ENCODE data around the gene ZNF207. TPM values are rescaled to one million over a fixed set of nuclear protein-coding genes. Genes with fewer than 3 reads are reported as not detected.

The ZNF207 gene
- total and polyA plus RNA-seq, 2 of the 8 experiments (the other 6 are each of a cell fraction or from before 2014, with no cell fraction given) = 268 to 286 TPM

- Histone ChIP-seq H2BK12ac (ENCODE audit: low read depth, low read length) (no peak overlapping the region), H3K4me3 (ENCODE audit: extremely low read depth in 1 of 4, insufficient read depth in 2 of 4, low read depth in 3 of 4, low read length in 4 of 4) (no peak overlapping the region), H3K56ac (replicated peaks; ENCODE audit: insufficient read length, low read depth, low read length) (no peak overlapping the region), H2BK15ac (ENCODE audit: low read length) (no peak overlapping the region), H4K5ac (ENCODE audit: insufficient read length, low read depth, low read length) (no peak overlapping the region), H3K9ac (replicated peaks in 1 of 4; ENCODE audit: extremely low read depth in 1 of 4, low read depth in 3 of 4, low read length in 3 of 4) (no peak overlapping the region), H2AK5ac (ENCODE audit: low read depth, low read length) (no peak overlapping the region), H3K23me2 (ENCODE audit: low read depth, low read length) (no peaks in the 10 kb centered on the region), H2BK120ac (replicated peaks; ENCODE audit: low read depth, low read length) (no peak overlapping the region), H2BK20ac (ENCODE audit: low read length) (no peak overlapping the region), H4K8ac (ENCODE audit: extremely low read depth, insufficient read depth, low read length) (no peak overlapping the region), H3K4me1 (replicated peaks in 1 of 4; ENCODE audit: control insufficient read depth in 3 of 4, insufficient read depth in 4 of 4, low read length in 3 of 4) (no peaks in the 10 kb centered on the region; a peak in 1 of 7 replicates), H2BK5ac (ENCODE audit: low read depth, low read length) (no peak overlapping the region), H3K27ac (ENCODE audit: low read depth, low read length) (no peak overlapping the region), H3K23ac (ENCODE audit: insufficient read length) (no peak overlapping the region), H2AFZ (ENCODE audit: low read length) (no peak overlapping the region), H3K36me3 (ENCODE audit: control insufficient read depth in 2 of 4, insufficient read depth in 4 of 4, low read length in 3 of 4) (peaks cover 12 to 53% (median 29%) of the 10 kb centered on the region in 4 experiments), H3K9me3 (ENCODE audit: insufficient read depth in 2 of 2, low read depth in 1 of 2, low read length in 1 of 2) (no peaks in the 10 kb centered on the region), H3K4ac (replicated peaks; ENCODE audit: insufficient read length, low read depth, low read length) (no peak overlapping the region), H3K79me2 (ENCODE audit: control insufficient read depth in 1 of 2, insufficient read depth in 2 of 2, low read length in 2 of 2) (no peaks in the 10 kb centered on the region), H3K18ac (ENCODE audit: extremely low read depth, low read length) (no peak overlapping the region), H3K14ac (ENCODE audit: insufficient read length) (no peak overlapping the region), H3K27me3 (replicated peaks in 1 of 4; ENCODE audit: control insufficient read depth in 3 of 4, extremely low read depth in 1 of 4, insufficient read depth in 3 of 4, low read length in 3 of 4) (no peaks in the 10 kb centered on the region), H4K91ac (replicated peaks; ENCODE audit: insufficient read length, low read length) (no peak overlapping the region), H3K79me1 (ENCODE audit: low read depth, low read length) (no peaks in the 10 kb centered on the region), H4K20me1 (replicated peaks in 1 of 2; ENCODE audit: control insufficient read depth in 1 of 2, insufficient read depth in 2 of 2, low read length in 2 of 2) (no peaks in the 10 kb centered on the region), H3K4me2 (ENCODE audit: insufficient read depth in 1 of 2, low read depth in 2 of 2, low read length in 2 of 2) (no peak overlapping the region)
- no peak for DNase-seq (ENCODE audit: low read depth in 1 of 2, low spot score in 2 of 2)
- ChIA-PET POLR2A (ENCODE audit: partially characterized antibody) (interaction anchor here (1.2 to 1.8 kb wide), 3 partner anchors 15 to 151 kb away, joined by 3 read pairs; no protein-coding TSS in a partner anchor), CTCF (ENCODE audit: partially characterized antibody) (interaction anchor here (1.3 to 2.3 kb wide), 2 partner anchors 10 to 16 kb away, joined by 3 to 8 read pairs; no protein-coding TSS in a partner anchor)
- no peak for FAIRE-seq
- WGBS, 2 experiments (ENCODE audit: extremely low coverage in 1 of 2, insufficient coverage in 1 of 2, insufficient read length in 1 of 2, insufficient replicate concordance in 2 of 2, low coverage in 1 of 2, low lambda C conversion rate in 2 of 2, missing lambda C conversion rate in 1 of 2) = 91% methylated on average over 4 of the region's 4 CpGs; no CpG with 5 or more reads in 1 of the 2 experiments
- TF ChIP-seq SUZ12 (IDR thresholded peaks at IDR 0.05; ENCODE audit: low read length) = no peak
- TF ChIP-seq RXRA (IDR thresholded peaks at IDR 0.05; ENCODE audit: insufficient read depth, low read depth, low read length) = no peak
- TF ChIP-seq EP300 (IDR thresholded peaks at IDR 0.05; ENCODE audit: borderline replicate concordance in 1 of 2, low read depth in 2 of 2, low read length in 2 of 2) = no peak
- no peak for TF ChIP-seq JUN (IDR thresholded peaks at IDR 0.05; ENCODE audit: low read depth, low read length)
- no peak for TF ChIP-seq PHF8 (conservative IDR thresholded peaks at IDR 0.05; ENCODE audit: low read depth, low read length)
- no peak for TF ChIP-seq SP2 (IDR thresholded peaks at IDR 0.05; ENCODE audit: low read length)
- no peak for TF ChIP-seq MAFK (IDR thresholded peaks at IDR 0.05; ENCODE audit: low read depth, low read length)
- no peak for TF ChIP-seq SIN3A (conservative IDR thresholded peaks at IDR 0.05 in 1 of 2, IDR thresholded peaks at IDR 0.05 in 1 of 2; ENCODE audit: low read depth in 1 of 2, low read length in 2 of 2)
- TF ChIP-seq TAF1 (IDR thresholded peaks at IDR 0.05; ENCODE audit: low read depth, low read length) = no peak
- TF ChIP-seq SRF (IDR thresholded peaks at IDR 0.05; ENCODE audit: low read depth, low read length) = no peak
- no peak for TF ChIP-seq NANOG (IDR thresholded peaks at IDR 0.05; ENCODE audit: insufficient read depth, low read depth, low read length, poor library complexity, severe bottlenecking)
- TF ChIP-seq TBP (IDR thresholded peaks at IDR 0.05; ENCODE audit: low read depth, low read length) = no peak
- TF ChIP-seq EZH2 (IDR thresholded peaks at IDR 0.05; ENCODE audit: low read depth, low read length, severe bottlenecking) = no peak
- no peak for TF ChIP-seq HDAC2 (IDR thresholded peaks at IDR 0.05; ENCODE audit: borderline replicate concordance in 1 of 2, low read depth in 2 of 2, low read length in 2 of 2)
Observed at GRCh38 chr17:32335687-32336086, 14.3 kb upstream of the ZNF207 start.
